HepG2 (cell line): Measurements from ENCODE around the gene HIC1. TPM values are rescaled to one million over a fixed set of nuclear protein-coding genes. Genes with fewer than 3 reads are reported as not detected.

Experiments used
- CBX1 ChIP-seq: IDR thresholded peaks from one replicate; pipeline ENCODE4 v1.6.1; 2016; ENCODE audit warnings: antibody characterized with exemption, low read depth
- HOXA3 ChIP-seq: sonication (generic); formaldehyde crosslinking; IDR thresholded peaks from 2 replicates; pipeline ENCODE4 v1.5.0; 2020; ENCODE audit warnings: missing genetic modification reagents
- HOXA7 ChIP-seq: sonication (generic); formaldehyde crosslinking; IDR thresholded peaks from 2 replicates; pipeline ENCODE4 v1.8.1; 2022; ENCODE audit warnings: mild to moderate bottlenecking, missing genetic modification reagents, moderate library complexity
- MBD4 ChIP-seq: IDR thresholded peaks from 2 replicates; pipeline ENCODE4 v1.6.1; 2012; ENCODE audit warnings: low read length, inconsistent platforms, borderline replicate concordance
- MZF1 ChIP-seq: sonication (generic); formaldehyde crosslinking; IDR thresholded peaks from 2 replicates; pipeline ENCODE4 v1.8.1; 2023; ENCODE audit warnings: mild to moderate bottlenecking, missing genetic modification reagents, borderline replicate concordance
- PITX1 ChIP-seq: sonication (generic); formaldehyde crosslinking; IDR thresholded peaks from 2 replicates; pipeline ENCODE4 v1.5.1; 2020; ENCODE audit warnings: mild to moderate bottlenecking, missing genetic modification reagents
- SIN3B ChIP-seq: fragments of 150-350 bp; IDR thresholded peaks from 2 replicates; pipeline ENCODE4 v1.6.1; 2014; ENCODE audit warnings: low read length
- ZIK1 ChIP-seq: sonication (generic); formaldehyde crosslinking; IDR thresholded peaks from 2 replicates; pipeline ENCODE4 v1.5.0; 2020; ENCODE audit warnings: mild to moderate bottlenecking, low read depth, missing genetic modification reagents, borderline replicate concordance
- ZNF138 ChIP-seq: sonication (generic); formaldehyde crosslinking; IDR thresholded peaks from 2 replicates; pipeline ENCODE4 v1.5.0; 2020; ENCODE audit warnings: mild to moderate bottlenecking, low read depth, missing genetic modification reagents
- ZNF550 ChIP-seq: sonication (generic); formaldehyde crosslinking; IDR thresholded peaks from 2 replicates; pipeline ENCODE4 v1.4.0; 2020; ENCODE audit warnings: mild to moderate bottlenecking, missing genetic modification reagents, borderline replicate concordance
- ZNF556 ChIP-seq: sonication (generic); formaldehyde crosslinking; IDR thresholded peaks from 2 replicates; pipeline ENCODE4 v1.4.0; 2020; ENCODE audit warnings: mild to moderate bottlenecking, missing genetic modification reagents, borderline replicate concordance
- ZNF678 ChIP-seq: sonication (generic); formaldehyde crosslinking; IDR thresholded peaks from 2 replicates; pipeline ENCODE4 v1.4.0; 2020; ENCODE audit warnings: mild to moderate bottlenecking, missing genetic modification reagents
- ZNF777 ChIP-seq: sonication (generic); formaldehyde crosslinking; IDR thresholded peaks from 2 replicates; pipeline ENCODE4 v1.4.0; 2020; ENCODE audit warnings: missing genetic modification reagents
- ZNF780A ChIP-seq: sonication (generic); formaldehyde crosslinking; IDR thresholded peaks from 2 replicates; pipeline ENCODE4 v1.8.0; 2022; ENCODE audit warnings: mild to moderate bottlenecking, missing genetic modification reagents, moderate library complexity
- ZNF788 ChIP-seq: sonication (generic); formaldehyde crosslinking; IDR thresholded peaks from 2 replicates; pipeline ENCODE4 v1.5.0; 2020; ENCODE audit warnings: mild to moderate bottlenecking, missing genetic modification reagents, borderline replicate concordance
- polyA plus RNA-seq, 8 experiments: library from polyadenylated mRNA; depleted of rRNA in 3 of 8; stranded (reverse) in 7 of 8; unstranded in 1 of 8; fragments of >200 nt; fragmentation: Illumina TruSeq in 4 of 8; extraction: Trizol in 4 of 8; gene quantifications; 2 replicates each; pipeline versions ENCODE4 v1.2.1 to v1.2.3, GENCODE V29; 2011 to 2016; ENCODE audit warnings: low read depth in 4 of 8, missing spikeins in 1 of 8, mixed read lengths in 1 of 8; ENCODE audit not compliant: insufficient read depth in 1 of 8
- total RNA-seq, 5 experiments: library from RNA; depleted of rRNA; stranded (reverse); fragments of >200 nt; fragmentation: Illumina TruSeq; extraction: Trizol; gene quantifications; 2 replicates each; pipeline ENCODE4 v1.2.3, GENCODE V29; 2016; ENCODE audit warnings: low read depth in 1 of 5
- TF ChIP-seq, protein P1 (sequence below): sonication (generic); formaldehyde crosslinking; IDR thresholded peaks from 2 replicates; pipeline ENCODE4 v1.5.1; 2020; ENCODE audit warnings: mild to moderate bottlenecking, missing genetic modification reagents
- TF ChIP-seq, protein P2 (sequence below): IDR thresholded peaks from 2 replicates; pipeline ENCODE4 v1.6.1; 2018; ENCODE audit warnings: missing genetic modification reagents
- TF ChIP-seq, protein P3 (sequence below): sonication (generic); formaldehyde crosslinking; IDR thresholded peaks from 2 replicates; pipeline ENCODE4 v1.8.1; 2023; ENCODE audit warnings: mild to moderate bottlenecking, inconsistent platforms, moderate library complexity, missing genetic modification reagents, borderline replicate concordance
- TF ChIP-seq, protein P4 (sequence below): sonication (generic); formaldehyde crosslinking; IDR thresholded peaks from 2 replicates; pipeline ENCODE4 v1.5.1; 2020; ENCODE audit warnings: missing genetic modification reagents, mild to moderate bottlenecking, borderline replicate concordance
- TF ChIP-seq, protein P5 (sequence below): sonication (generic); formaldehyde crosslinking; IDR thresholded peaks from 2 replicates; pipeline ENCODE4 v1.5.0; 2020; ENCODE audit warnings: missing genetic modification reagents

HIC1 gene
- total and polyA plus RNA-seq, 2 of the 13 experiments (the other 11 are each of a cell fraction or from before 2014, with no cell fraction given) = 0.04 to 0.31 TPM

DNA sequence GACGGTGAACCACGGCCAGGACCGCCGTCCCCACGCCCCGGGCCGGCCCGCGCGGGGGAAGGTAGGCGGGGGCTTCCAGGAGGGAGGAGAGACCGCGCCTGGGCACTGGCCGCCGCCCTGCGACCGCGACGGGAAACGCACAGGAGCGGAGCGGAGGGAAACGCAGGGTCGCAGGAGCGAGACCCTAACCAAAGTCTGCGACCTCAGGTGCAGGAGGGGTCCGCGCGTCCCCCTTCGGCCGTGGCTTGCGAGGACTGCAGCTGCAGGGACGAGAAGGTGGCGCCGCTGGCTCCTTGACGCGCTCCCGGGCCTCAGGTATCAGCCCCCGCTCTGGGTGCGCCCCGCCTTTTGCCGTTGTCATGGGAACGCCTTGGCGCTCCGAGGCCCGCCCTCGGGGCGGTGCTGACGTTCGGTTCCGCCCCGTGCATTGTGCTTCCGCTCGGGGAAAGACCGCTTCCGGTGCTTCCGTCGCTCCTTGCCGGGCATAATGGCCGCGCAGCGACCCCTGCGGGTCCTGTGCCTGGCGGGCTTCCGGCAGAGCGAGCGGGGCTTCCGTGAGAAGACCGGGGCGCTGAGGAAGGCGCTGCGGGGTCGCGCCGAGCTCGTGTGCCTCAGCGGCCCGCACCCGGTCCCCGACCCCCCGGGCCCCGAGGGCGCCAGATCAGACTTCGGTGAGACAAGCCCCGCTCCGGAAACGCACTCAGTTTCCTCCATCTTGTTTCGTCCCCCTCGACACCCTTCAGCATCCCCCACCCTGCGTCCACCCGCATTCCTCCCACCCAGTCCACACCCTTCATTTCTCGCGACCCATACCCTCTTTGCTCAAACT lies 13.1 kb upstream of the HIC1 start, which contains the start of gene OVCA2 (continued):
- TF ChIP-seq, protein P1, sequence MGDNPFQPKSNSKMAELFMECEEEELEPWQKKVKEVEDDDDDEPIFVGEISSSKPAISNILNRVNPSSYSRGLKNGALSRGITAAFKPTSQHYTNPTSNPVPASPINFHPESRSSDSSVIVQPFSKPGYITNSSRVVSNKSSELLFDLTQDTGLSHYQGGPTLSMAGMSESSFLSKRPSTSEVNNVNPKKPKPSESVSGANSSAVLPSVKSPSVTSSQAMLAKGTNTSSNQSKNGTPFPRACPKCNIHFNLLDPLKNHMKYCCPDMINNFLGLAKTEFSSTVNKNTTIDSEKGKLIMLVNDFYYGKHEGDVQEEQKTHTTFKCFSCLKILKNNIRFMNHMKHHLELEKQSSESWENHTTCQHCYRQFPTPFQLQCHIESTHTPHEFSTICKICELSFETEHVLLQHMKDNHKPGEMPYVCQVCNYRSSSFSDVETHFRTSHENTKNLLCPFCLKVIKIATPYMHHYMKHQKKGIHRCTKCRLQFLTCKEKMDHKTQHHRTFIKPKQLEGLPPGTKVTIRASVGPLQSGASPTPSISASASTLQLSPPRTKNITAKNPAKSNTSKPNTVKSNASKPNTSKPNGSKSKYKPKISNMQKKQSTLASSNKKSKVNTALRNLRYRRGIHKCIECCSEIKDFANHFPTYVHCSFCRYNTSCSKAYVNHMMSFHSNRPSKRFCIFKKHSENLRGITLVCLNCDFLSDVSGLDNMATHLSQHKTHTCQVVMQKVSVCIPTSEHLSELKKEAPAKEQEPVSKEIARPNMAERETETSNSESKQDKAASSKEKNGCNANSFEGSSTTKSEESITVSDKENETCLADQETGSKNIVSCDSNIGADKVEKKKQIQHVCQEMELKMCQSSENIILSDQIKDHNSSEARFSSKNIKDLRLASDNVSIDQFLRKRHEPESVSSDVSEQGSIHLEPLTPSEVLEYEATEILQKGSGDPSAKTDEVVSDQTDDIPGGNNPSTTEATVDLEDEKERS (CRISPR knock-in tag) = no peak
- TF ChIP-seq, protein P2, sequence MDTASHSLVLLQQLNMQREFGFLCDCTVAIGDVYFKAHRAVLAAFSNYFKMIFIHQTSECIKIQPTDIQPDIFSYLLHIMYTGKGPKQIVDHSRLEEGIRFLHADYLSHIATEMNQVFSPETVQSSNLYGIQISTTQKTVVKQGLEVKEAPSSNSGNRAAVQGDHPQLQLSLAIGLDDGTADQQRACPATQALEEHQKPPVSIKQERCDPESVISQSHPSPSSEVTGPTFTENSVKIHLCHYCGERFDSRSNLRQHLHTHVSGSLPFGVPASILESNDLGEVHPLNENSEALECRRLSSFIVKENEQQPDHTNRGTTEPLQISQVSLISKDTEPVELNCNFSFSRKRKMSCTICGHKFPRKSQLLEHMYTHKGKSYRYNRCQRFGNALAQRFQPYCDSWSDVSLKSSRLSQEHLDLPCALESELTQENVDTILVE (CRISPR knock-in tag) = peak; percentile 79
- peak; percentile 97 for TF ChIP-seq HOXA3 (CRISPR knock-in tag)
- no peak for TF ChIP-seq HOXA7 (CRISPR knock-in tag)
- no peak for TF ChIP-seq CBX1
- no peak for TF ChIP-seq SIN3B
- TF ChIP-seq, protein P3, sequence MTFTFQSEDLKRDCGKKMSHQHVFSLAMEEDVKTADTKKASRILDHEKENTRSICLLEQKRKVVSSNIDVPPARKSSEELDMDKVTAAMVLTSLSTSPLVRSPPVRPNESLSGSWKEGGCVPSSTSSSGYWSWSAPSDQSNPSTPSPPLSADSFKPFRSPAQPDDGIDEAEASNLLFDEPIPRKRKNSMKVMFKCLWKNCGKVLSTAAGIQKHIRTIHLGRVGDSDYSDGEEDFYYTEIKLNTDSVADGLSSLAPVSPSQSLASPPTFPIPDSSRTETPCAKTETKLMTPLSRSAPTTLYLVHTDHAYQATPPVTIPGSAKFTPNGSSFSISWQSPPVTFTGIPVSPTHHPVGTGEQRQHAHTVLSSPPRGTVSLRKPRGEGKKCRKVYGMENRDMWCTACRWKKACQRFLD (CRISPR knock-in tag) = peak; percentile 59; the same call in 1 of the 2 replicates
- no peak for TF ChIP-seq ZIK1 (CRISPR knock-in tag)
- TF ChIP-seq ZNF550 (CRISPR knock-in tag) = no peak
- TF ChIP-seq PITX1 = peak; percentile 19; the same call in 1 of the 2 replicates
- TF ChIP-seq, protein P4, sequence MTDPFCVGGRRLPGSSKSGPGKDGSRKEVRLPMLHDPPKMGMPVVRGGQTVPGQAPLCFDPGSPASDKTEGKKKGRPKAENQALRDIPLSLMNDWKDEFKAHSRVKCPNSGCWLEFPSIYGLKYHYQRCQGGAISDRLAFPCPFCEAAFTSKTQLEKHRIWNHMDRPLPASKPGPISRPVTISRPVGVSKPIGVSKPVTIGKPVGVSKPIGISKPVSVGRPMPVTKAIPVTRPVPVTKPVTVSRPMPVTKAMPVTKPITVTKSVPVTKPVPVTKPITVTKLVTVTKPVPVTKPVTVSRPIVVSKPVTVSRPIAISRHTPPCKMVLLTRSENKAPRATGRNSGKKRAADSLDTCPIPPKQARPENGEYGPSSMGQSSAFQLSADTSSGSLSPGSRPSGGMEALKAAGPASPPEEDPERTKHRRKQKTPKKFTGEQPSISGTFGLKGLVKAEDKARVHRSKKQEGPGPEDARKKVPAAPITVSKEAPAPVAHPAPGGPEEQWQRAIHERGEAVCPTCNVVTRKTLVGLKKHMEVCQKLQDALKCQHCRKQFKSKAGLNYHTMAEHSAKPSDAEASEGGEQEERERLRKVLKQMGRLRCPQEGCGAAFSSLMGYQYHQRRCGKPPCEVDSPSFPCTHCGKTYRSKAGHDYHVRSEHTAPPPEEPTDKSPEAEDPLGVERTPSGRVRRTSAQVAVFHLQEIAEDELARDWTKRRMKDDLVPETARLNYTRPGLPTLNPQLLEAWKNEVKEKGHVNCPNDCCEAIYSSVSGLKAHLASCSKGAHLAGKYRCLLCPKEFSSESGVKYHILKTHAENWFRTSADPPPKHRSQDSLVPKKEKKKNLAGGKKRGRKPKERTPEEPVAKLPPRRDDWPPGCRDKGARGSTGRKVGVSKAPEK (CRISPR knock-in tag) = no peak
- TF ChIP-seq ZNF556 = no peak; the same call in 1 of the 2 replicates
- TF ChIP-seq, protein P5, sequence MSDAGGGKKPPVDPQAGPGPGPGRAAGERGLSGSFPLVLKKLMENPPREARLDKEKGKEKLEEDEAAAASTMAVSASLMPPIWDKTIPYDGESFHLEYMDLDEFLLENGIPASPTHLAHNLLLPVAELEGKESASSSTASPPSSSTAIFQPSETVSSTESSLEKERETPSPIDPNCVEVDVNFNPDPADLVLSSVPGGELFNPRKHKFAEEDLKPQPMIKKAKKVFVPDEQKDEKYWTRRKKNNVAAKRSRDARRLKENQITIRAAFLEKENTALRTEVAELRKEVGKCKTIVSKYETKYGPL (CRISPR knock-in tag) = no peak
- no peak for TF ChIP-seq ZNF678 (CRISPR knock-in tag)
- peak; percentile 39; the same call in 1 of the 2 replicates for TF ChIP-seq ZNF777 (CRISPR knock-in tag)
- TF ChIP-seq MBD4 = no peak
- no peak for TF ChIP-seq MZF1
- TF ChIP-seq ZNF780A (CRISPR knock-in tag) = 0 out of 2 replicates have a peak, but pooled peaks have one; percentile 70
- no peak for TF ChIP-seq ZNF138
- peak; percentile 62; the same call in 1 of the 2 replicates for TF ChIP-seq ZNF788 (CRISPR knock-in tag)
